Measurements from ENCODE around the gene RHEB.

- no peak for TF ChIP-seq CTCF (conservative IDR thresholded peaks at IDR 0.05; ENCODE audit: low read depth in 2 of 2)
- no peak for TF ChIP-seq EZH2 (IDR thresholded peaks at IDR 0.05; ENCODE audit: low read depth, unreplicated experiment)
- no peak for TF ChIP-seq REST (IDR thresholded peaks at IDR 0.05; ENCODE audit: unreplicated experiment)
- no peak for TF ChIP-seq POLR2AphosphoS5 (IDR thresholded peaks at IDR 0.05; ENCODE audit: low read depth)
- TF ChIP-seq EZH2phosphoT487 (IDR thresholded peaks at IDR 0.05; ENCODE audit: unreplicated experiment): no peak
Observed at GRCh38 chr7:151549083-151549482, 29.4 kb upstream of the RHEB start.

Data from GM23338 (cell line).